Esophagus (tissue), 2 donors: Measurements from ENCODE around the gene EBP. TPM values are rescaled to one million over a fixed set of nuclear protein-coding genes. Genes with fewer than 3 reads are reported as not detected.

Experiments
- H3K27ac ChIP-seq, 2 donors: one replicate each; pipeline ENCODE4 v1.5.1; 2013; ENCODE audit warnings: low read depth in 2 of 2, mild to moderate bottlenecking in 2 of 2, inconsistent platforms in 1 of 2, low read length in 1 of 2, moderate library complexity in 1 of 2
- H3K27me3 ChIP-seq, 2 donors: one replicate each; pipeline ENCODE4 v1.6.1; 2013; ENCODE audit warnings: low read length in 2 of 2, control low read depth in 1 of 2, mild to moderate bottlenecking in 1 of 2; ENCODE audit not compliant: insufficient read depth in 2 of 2, control insufficient read depth in 1 of 2
- H3K36me3 ChIP-seq, 2 donors: one replicate each; pipeline ENCODE4 v1.6.1; 2013; ENCODE audit warnings: low read length in 1 of 2; ENCODE audit not compliant: control insufficient read depth in 2 of 2, insufficient read depth in 2 of 2
- H3K4me1 ChIP-seq, 2 donors: one replicate each; pipeline ENCODE4 v1.6.1; 2013; ENCODE audit warnings: low read length in 1 of 2; ENCODE audit not compliant: control insufficient read depth in 2 of 2, insufficient read depth in 2 of 2
- H3K4me3 ChIP-seq, 2 donors: one replicate each; pipeline ENCODE4 v1.5.1; 2013; ENCODE audit warnings: low read length in 2 of 2, mild to moderate bottlenecking in 2 of 2, low read depth in 1 of 2, moderate library complexity in 1 of 2
- H3K9me3 ChIP-seq, 2 donors: one replicate each; pipeline ENCODE4 v1.6.1; 2013; ENCODE audit warnings: mild to moderate bottlenecking in 2 of 2, low read depth in 1 of 2, low read length in 1 of 2, moderate library complexity in 1 of 2; ENCODE audit not compliant: control insufficient read depth in 2 of 2, insufficient read depth in 1 of 2
- WGBS, 2 donors: extraction: QIAGEN DNeasy Blood & Tissue Kit; methylation state at CpG; one replicate each; pipeline ENCODE4 v1.1.7; 2013; 5-methylcytosine and 5-hydroxymethylcytosine counted together
- polyA plus RNA-seq, 2 donors: library from polyadenylated mRNA; stranded (reverse); fragments of 200-250 nt; gene quantifications; one replicate each; pipeline ENCODE4 v1.2.3, GENCODE V29; 2013
- donor health status: healthy with polysubstance abuse.
- donor health status: Bipolar disorder and iron deficiency.

The EBP gene
- polyA plus RNA-seq, 2 donors = 151 to 179 TPM

GRCh38 chrX:48491809-48492208, 29.8 kb upstream of the EBP start:
- Histone ChIP-seq H3K27me3 (no peaks in the 10 kb centered on the region), H3K36me3 (no peaks in the 10 kb centered on the region), H3K9me3 (peaks cover 0 to 2% of the 10 kb centered on the region in 2 donors), H3K4me1 (peaks cover 0 to 7% of the 10 kb centered on the region in 2 donors), H3K27ac (no peak overlapping the region), H3K4me3 (no peak overlapping the region)
- WGBS, 2 donors = 83 to 86% methylated on average over 9 of the region's 9 CpGs

- WGBS, 2 donors = 73 to 76% methylated on average over 7 of the region's 7 CpGs
- no peaks in the 10 kb centered on the region for H3K27me3 ChIP-seq
- no peaks in the 10 kb centered on the region for H3K36me3 ChIP-seq
- peaks cover 0 to 2% of the 10 kb centered on the region in 2 donors for H3K9me3 ChIP-seq
- no peak overlapping the region for H3K4me3 ChIP-seq
- no peak overlapping the region for H3K27ac ChIP-seq
- H3K4me1 ChIP-seq = peaks cover 0 to 7% of the 10 kb centered on the region in 2 donors
Measured at GRCh38 chrX:48492293-48492910, 29.2 kb upstream of the EBP start.

GRCh38 chrX:48493890-48494364, 27.7 kb upstream of the EBP start:
- Histone ChIP-seq H3K27ac (no peak overlapping the region), H3K4me1 (peaks cover 0 to 7% of the 10 kb centered on the region in 2 donors), H3K9me3 (peaks cover 0 to 2% of the 10 kb centered on the region in 2 donors), H3K4me3 (no peak overlapping the region), H3K27me3 (no peaks in the 10 kb centered on the region), H3K36me3 (no peaks in the 10 kb centered on the region)
- 26 to 38% methylated on average over 10 of the region's 10 CpGs for WGBS, 2 donors

GRCh38 chrX:48496660-48497059, 24.9 kb upstream of the EBP start:
- H3K27ac ChIP-seq = no peak overlapping the region
- WGBS, 2 donors = 74 to 92% methylated on average over 4 of the region's 4 CpGs
- H3K36me3 ChIP-seq = no peaks in the 10 kb centered on the region

GRCh38 chrX:48497871-48498270, 23.7 kb upstream of the EBP start:
- Histone ChIP-seq H3K4me3 (no peak overlapping the region), H3K9me3 (no peaks in the 10 kb centered on the region), H3K27me3 (no peaks in the 10 kb centered on the region), H3K27ac (no peak overlapping the region), H3K4me1 (no peaks in the 10 kb centered on the region), H3K36me3 (no peaks in the 10 kb centered on the region)
- WGBS, 2 donors = 57 to 60% methylated on average over 5 of the region's 5 CpGs

More at GRCh38 chrX:48496660-48497059, 24.9 kb upstream of the EBP start:
- no peaks in the 10 kb centered on the region for H3K9me3 ChIP-seq
- peaks cover 0 to 4% of the 10 kb centered on the region in 2 donors for H3K4me1 ChIP-seq
- no peak overlapping the region for H3K4me3 ChIP-seq
- no peaks in the 10 kb centered on the region for H3K27me3 ChIP-seq

GRCh38 chrX:48498374-48498809, 23.2 kb upstream of the EBP start:
- Histone ChIP-seq H3K4me3 (no peak overlapping the region), H3K27me3 (no peaks in the 10 kb centered on the region), H3K27ac (no peak overlapping the region), H3K9me3 (no peaks in the 10 kb centered on the region), H3K4me1 (no peaks in the 10 kb centered on the region), H3K36me3 (no peaks in the 10 kb centered on the region)
- WGBS, 2 donors = 46 to 72% methylated on average over 6 of the region's 6 CpGs

GRCh38 chrX:48504261-48504660, 17.3 kb upstream of the EBP start:
- H3K4me1 ChIP-seq = peaks cover 0 to under 1% of the 10 kb centered on the region in 2 donors
- no peak overlapping the region for H3K4me3 ChIP-seq
- H3K9me3 ChIP-seq = no peaks in the 10 kb centered on the region
- no peaks in the 10 kb centered on the region for H3K36me3 ChIP-seq
- H3K27ac ChIP-seq = no peak overlapping the region
- no peaks in the 10 kb centered on the region for H3K27me3 ChIP-seq
- WGBS, 2 donors = 65 to 73% methylated on average over 7 of the region's 7 CpGs

- WGBS, 2 donors = 65 to 70% methylated on average over 5 of the region's 5 CpGs
- Histone ChIP-seq H3K27ac (no peak overlapping the region), H3K4me3 (no peak overlapping the region), H3K27me3 (no peaks in the 10 kb centered on the region), H3K9me3 (no peaks in the 10 kb centered on the region), H3K4me1 (peaks cover 0 to 8% of the 10 kb centered on the region in 2 donors), H3K36me3 (no peaks in the 10 kb centered on the region)
Measured at GRCh38 chrX:48505481-48505880, 16.1 kb upstream of the EBP start.

- Histone ChIP-seq H3K9me3 (no peaks in the 10 kb centered on the region), H3K4me1 (peaks cover 0 to 8% of the 10 kb centered on the region in 2 donors), H3K36me3 (no peaks in the 10 kb centered on the region), H3K27me3 (no peaks in the 10 kb centered on the region), H3K4me3 (no peak overlapping the region), H3K27ac (no peak overlapping the region)
- WGBS, 2 donors = 67 to 91% methylated on average over 5 of the region's 5 CpGs
Measured at GRCh38 chrX:48507246-48507645, 14.4 kb upstream of the EBP start.
